ENCODE results near the gene TKT. TPM values are rescaled to one million over a fixed set of nuclear protein-coding genes. Genes with fewer than 3 reads are reported as not detected.
"Not testable (repeated sequence)": the region's sequence is repeated elsewhere in the genome, so short reads cannot be mapped to it uniquely, and the experiment has no call there.

Gene TKT
- polyA plus RNA-seq, 1 donor from 2014 or later, result 102 TPM

DNA sequence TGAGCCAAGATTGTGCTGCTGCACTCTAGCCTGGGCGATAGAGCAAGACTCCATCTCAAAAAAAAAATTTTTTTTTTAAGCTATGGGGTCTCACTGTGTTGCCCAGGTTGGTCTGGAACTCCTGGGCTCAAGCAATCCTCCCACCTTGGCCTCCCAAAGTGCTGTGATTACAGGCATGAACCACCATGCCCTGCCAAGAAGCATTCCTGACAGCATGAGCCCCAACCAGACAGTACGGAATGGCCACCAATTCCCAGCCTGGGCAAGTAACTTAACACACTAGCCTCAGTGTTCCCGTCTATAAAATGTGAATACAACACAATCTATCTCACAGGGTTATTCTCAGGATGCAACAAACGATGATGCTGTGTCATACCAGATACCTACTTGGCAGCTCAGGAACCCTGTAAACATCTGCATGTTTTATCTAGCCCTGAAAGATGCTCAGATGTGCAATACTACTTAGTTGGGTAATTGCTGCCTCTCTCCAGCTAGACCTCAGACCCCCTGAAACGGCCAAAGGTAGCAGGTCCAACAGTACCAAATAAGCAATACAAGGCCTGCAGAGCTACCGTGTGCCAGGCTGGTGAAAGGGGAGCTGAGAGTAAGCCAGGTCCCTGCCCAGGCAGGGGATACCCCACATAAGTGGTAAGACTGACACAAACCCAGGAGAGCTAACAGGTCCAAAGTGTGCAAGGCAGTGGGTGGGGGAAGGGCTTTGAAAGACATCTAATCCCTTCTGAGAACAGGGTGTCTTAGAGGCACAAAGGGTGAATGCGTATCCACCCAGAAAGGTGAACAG lies 1.9 kb downstream of the TKT start:
- Mint-ChIP-seq H3K27ac (peak overlapping the region; percentile 79 to 95 (median 84)), H3K27me3 (no peaks in the 10 kb centered on the region), H3K36me3 (peaks cover 3% of the 10 kb centered on the region), H3K4me3 (peak overlapping the region; percentile 88 to 97 (median 94)), H3K4me1 (peaks cover 32 to 45% (median 42%) of the 10 kb centered on the region in 3 donors), H3K9me3 (no peaks in the 10 kb centered on the region)

DNA sequence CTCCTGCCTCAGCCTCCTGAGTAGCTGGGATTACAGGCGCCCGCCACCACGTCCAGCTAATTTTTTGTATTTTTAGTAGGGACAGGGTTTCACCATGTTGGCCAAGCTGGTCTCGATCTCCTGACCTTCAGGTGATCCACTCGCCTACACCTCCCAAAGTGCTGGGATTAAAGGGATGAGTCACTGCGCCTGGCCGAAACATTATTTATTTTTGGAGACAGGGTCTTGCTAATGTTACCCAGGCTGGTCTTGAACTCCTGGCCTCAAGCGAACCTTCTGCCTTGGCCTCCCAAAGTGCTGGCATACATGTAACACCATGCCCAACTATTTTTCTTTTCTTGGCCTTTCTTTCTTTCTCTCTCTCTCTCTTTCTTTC lies 2.9 kb downstream of the TKT start:
- H3K9me3 Mint-ChIP-seq, H3K27me3 Mint-ChIP-seq, H3K36me3 Mint-ChIP-seq: not testable (repeated sequence)
- Mint-ChIP-seq H3K27ac (peak overlapping the region in 2 of 3 donors; percentile 51 to 89), H3K4me1 (peaks cover 41 to 53% (median 49%) of the 10 kb centered on the region in 3 donors), H3K4me3 (peak overlapping the region in 3 of 4 donors; percentile 77 to 93 (median 92))

DNA sequence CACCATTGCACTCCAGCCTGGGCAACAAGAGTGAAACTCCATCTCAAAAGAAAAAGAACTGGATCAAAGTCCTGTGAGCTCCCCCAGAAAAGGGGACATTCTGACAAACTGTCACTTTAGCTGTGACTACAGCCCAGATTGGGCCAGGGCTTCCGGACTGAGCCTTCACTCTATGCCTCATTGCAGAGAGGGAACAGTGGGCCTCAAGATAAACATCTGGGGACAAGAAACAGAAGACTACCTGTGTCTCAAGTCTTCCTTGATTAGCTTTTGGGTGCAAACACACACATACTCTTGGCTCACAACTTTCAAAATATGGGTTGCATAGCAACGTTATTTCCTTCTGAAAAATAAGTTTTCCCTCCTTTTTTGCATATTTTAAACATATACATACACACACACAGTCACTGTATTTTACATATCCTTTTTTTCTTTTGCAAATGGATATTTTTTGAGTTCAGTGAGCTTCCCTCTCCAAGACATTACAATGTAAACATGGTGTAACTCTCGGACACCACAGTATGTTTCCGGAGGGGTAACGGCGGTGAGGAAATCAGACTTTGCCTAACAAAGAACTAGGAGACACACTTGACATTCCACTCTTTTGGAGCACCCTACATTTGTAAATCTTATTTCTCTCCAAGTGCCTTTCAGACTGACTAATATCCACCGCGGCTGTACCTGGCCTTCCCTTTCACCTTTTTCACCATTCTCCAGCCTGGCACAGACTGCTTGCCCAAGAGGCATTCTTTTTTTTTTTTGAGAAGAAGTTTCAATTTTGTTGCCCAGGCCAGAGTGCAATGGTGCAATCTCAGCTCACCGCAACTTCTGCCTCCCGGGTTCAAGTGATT lies 3.5 kb downstream of the TKT start:
- Mint-ChIP-seq H3K9me3 (no peaks in the 10 kb centered on the region), H3K4me1 (peaks cover 46 to 57% (median 53%) of the 10 kb centered on the region in 3 donors), H3K27me3 (no peaks in the 10 kb centered on the region), H3K27ac (peak overlapping the region; percentile 51 to 92 (median 89)), H3K4me3 (peak overlapping the region; percentile 32 to 93 (median 70)), H3K36me3 (peaks cover 3% of the 10 kb centered on the region)

DNA sequence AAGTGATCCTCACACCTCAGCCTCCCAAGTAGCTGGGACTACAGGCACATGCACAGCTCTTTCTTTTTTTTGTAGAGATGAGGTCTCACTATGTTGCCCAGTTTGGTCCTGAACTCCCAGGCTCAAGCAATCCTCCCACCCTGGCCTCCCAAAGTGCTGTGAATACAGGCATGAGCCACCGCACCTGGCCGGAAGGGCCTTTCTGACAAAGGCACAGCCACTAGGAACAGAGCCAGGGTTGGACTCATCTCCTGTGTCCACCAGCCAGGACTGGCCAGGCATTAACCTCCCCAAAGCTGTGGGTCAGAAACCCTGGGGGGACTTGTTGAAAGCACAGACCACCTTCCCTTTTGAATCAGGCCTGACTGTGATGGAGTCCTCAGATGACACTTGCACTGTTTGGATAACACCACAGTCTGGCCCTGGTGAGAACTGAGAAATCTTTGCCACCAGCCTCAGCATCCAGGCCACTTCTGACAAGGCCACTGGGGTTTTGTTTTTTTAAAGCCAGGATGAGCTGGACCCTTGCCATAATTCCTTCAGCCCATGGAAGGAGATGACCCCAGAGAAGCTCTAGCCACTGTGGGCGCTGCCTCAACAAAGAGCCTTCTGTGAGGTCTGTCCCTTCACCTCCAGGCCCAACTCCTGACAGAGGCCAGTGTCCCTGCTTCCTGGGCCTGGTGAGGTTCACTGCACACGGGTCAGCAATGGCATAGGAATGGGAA lies 4.8 kb downstream of the TKT start:
- Mint-ChIP-seq H3K36me3 (peaks cover 3% of the 10 kb centered on the region), H3K4me3 (peak overlapping the region; percentile 4 to 93 (median 80)), H3K9me3 (no peaks in the 10 kb centered on the region), H3K27ac (peak overlapping the region; percentile 51 to 92 (median 89)), H3K4me1 (peaks cover 49 to 59% (median 56%) of the 10 kb centered on the region in 3 donors), H3K27me3 (no peaks in the 10 kb centered on the region)

DNA sequence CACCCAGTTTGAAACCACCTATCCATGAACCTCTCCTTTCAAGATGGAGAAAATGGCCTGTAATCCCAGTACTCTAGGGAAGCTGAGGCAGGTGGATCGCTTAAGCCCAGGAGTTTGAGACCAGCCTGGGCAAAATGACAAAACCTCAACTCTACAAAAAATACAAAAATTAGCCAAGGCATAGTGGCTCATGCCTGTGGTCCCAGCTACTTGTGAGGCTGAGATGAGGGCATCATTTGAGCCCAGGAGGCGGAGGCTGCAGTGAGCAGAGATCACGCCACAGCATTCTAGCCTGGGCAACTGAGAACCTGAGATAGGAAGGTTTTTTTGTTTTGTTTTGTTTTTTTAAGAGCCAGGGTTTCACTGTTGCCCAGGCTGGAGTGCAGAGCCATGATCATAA lies 5.4 kb downstream of the TKT start:
- H3K9me3 Mint-ChIP-seq, result no peaks in the 10 kb centered on the region
- H3K36me3 Mint-ChIP-seq, result peaks cover 3% of the 10 kb centered on the region
- H3K4me3 Mint-ChIP-seq, result peak overlapping the region in 3 of 4 donors; percentile 47 to 79 (median 77)
- peaks cover 50 to 59% (median 57%) of the 10 kb centered on the region in 3 donors for H3K4me1 Mint-ChIP-seq
- peak overlapping the region; percentile 51 to 92 (median 89) for H3K27ac Mint-ChIP-seq
- H3K27me3 Mint-ChIP-seq, result no peaks in the 10 kb centered on the region

DNA sequence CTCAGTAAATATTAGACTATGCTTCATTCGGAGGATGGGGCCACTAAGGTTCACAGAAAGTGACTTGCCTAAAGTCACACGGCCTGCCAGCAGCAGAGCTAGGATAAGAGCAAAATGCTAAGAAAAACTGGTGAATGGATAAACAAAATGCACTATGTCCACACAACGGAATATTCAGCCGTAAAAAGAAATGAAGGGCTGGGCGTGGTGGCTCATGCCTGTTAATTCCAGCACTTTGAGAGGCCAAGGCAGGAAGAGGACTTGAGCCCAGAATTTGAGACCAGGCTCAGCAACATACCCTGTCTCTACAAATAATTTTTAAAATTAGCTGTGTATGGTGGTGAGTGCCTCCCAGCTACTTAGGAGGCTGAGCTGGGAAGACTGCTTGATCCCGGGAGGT lies 7.7 kb downstream of the TKT start:
- Mint-ChIP-seq H3K27ac (peak overlapping the region; percentile 39 to 96 (median 70)), H3K36me3 (peaks cover 3% of the 10 kb centered on the region), H3K4me1 (peaks cover 39 to 53% (median 47%) of the 10 kb centered on the region in 3 donors), H3K9me3 (no peaks in the 10 kb centered on the region), H3K27me3 (no peaks in the 10 kb centered on the region), H3K4me3 (peak overlapping the region in 2 of 4 donors; percentile 57 to 68)

DNA sequence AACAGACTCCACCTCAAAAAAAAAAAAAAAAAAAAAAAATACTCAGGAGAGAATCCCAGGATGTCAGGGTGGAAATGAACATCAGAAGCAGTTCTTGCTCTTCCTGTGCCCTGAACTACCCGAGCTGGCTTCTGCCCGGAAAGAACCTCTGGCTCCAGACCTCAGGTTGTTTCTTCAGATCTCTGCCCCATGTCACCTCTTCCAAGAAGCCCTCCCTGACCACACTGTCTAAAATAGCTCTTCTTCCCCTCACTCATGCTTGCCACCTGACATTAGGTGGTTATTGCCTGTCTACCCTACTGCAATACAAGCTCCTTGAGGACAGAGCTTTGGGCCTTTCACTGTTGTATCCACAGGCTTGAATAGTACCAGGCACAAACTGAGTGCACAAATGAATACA lies 8.2 kb downstream of the TKT start:
- H3K4me3 Mint-ChIP-seq, result peak overlapping the region in 2 of 4 donors; percentile 57 to 72
- H3K9me3 Mint-ChIP-seq, result no peaks in the 10 kb centered on the region
- peak overlapping the region; percentile 39 to 96 (median 70) for H3K27ac Mint-ChIP-seq
- H3K36me3 Mint-ChIP-seq, result peaks cover 3% of the 10 kb centered on the region
- H3K27me3 Mint-ChIP-seq, result no peaks in the 10 kb centered on the region
- H3K4me1 Mint-ChIP-seq, result peaks cover 38 to 50% (median 43%) of the 10 kb centered on the region in 3 donors

DNA sequence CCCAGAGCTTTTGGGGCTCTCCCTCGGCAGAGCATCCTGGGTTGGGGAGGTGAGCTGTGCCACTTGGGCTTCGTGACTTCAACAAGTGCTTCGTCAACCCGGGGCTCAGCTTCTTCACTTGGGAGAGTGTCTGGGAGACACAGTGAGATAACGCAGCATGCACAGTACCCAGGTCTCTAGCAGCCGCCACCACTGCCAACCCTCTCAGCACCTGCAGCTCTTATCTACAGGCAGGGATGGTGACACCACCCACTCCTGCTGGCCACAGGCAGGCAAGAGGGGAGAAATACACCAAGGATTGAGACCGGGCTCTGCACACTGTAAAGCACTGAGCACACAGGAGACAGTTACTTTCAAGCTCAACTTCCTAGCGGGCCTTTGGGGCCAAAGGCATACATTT lies 11.6 kb downstream of the TKT start:
- H3K36me3 Mint-ChIP-seq, result peaks cover 2% of the 10 kb centered on the region
- H3K27ac Mint-ChIP-seq, result no peak overlapping the region
- H3K4me1 Mint-ChIP-seq, result peaks cover 19 to 20% (median 19%) of the 10 kb centered on the region in 3 donors
- no peak overlapping the region for H3K4me3 Mint-ChIP-seq
- H3K9me3 Mint-ChIP-seq, result no peaks in the 10 kb centered on the region
- no peaks in the 10 kb centered on the region for H3K27me3 Mint-ChIP-seq

DNA sequence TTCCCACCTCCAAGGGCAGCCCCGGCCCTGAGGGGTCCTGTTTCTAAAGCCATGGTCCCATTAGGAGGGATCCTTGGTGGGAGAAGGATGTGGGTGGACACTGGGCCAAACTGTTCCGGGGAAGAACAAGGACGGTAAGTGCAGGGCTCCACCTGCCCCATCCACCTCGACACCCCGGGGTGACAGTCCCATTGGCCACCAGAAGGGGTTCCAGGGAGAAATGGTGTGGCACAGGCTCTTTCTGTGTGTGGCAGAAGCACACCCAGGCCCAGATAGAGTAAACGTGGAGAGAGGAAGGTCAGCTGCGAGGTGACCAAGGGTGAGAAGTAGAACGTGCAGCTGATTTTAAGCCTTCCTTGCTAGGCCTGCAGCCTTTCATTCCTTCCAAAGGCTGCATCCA lies 12.0 kb downstream of the TKT start:
- Mint-ChIP-seq H3K4me1 (peaks cover 18 to 20% (median 19%) of the 10 kb centered on the region in 3 donors), H3K4me3 (no peak overlapping the region), H3K27ac (no peak overlapping the region), H3K36me3 (peaks cover 2% of the 10 kb centered on the region), H3K9me3 (no peaks in the 10 kb centered on the region), H3K27me3 (no peaks in the 10 kb centered on the region)

DNA sequence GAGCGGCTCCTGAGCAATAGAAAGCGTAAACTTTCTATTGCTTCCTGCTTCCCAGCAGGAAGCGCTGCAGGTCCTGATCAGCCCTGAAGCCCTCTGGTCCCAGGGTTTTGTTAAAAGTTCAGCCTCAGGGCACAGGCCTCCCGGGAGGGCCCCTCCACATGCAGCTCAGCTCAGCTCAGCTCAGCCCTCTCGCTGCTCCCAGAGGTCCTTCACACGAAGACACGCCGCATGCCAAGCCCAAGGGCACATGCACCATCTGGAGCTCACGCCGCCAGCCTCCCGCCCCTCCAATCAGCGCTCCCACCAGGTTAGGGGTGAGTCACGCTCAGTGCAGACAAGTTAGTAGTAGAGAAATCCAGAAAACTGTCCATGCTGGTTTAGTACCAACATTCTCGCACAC lies 12.7 kb downstream of the TKT start:
- no peak overlapping the region for H3K27ac Mint-ChIP-seq
- no peaks in the 10 kb centered on the region for H3K27me3 Mint-ChIP-seq
- no peak overlapping the region for H3K4me3 Mint-ChIP-seq
- H3K4me1 Mint-ChIP-seq, result peaks cover 12 to 15% (median 14%) of the 10 kb centered on the region in 3 donors
- peaks cover 2% of the 10 kb centered on the region for H3K36me3 Mint-ChIP-seq
- no peaks in the 10 kb centered on the region for H3K9me3 Mint-ChIP-seq

DNA sequence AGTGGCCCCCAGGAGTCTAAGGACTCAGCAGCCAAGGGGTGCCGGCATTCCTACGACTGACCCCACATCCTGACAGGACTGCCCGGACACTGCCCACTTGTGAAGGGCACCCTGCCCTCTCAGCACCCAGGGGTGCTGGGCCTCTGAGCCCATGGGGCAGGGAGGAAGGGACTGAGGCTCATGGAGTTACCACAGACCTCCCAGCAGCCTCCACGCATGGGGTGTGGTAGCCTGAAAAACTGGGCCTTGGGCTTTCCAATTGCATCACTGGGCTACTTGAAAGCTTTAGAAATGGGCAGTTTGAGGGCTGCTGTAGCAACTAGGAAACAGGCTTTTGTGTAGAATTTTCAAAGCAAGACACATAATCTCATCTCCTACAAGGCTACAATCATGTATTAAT lies 13.2 kb downstream of the TKT start:
- H3K36me3 Mint-ChIP-seq, result peaks cover 2% of the 10 kb centered on the region
- H3K4me1 Mint-ChIP-seq, result peaks cover 7 to 9% (median 9%) of the 10 kb centered on the region in 3 donors
- no peaks in the 10 kb centered on the region for H3K27me3 Mint-ChIP-seq
- no peaks in the 10 kb centered on the region for H3K9me3 Mint-ChIP-seq
- no peak overlapping the region for H3K4me3 Mint-ChIP-seq
- H3K27ac Mint-ChIP-seq, result no peak overlapping the region

DNA sequence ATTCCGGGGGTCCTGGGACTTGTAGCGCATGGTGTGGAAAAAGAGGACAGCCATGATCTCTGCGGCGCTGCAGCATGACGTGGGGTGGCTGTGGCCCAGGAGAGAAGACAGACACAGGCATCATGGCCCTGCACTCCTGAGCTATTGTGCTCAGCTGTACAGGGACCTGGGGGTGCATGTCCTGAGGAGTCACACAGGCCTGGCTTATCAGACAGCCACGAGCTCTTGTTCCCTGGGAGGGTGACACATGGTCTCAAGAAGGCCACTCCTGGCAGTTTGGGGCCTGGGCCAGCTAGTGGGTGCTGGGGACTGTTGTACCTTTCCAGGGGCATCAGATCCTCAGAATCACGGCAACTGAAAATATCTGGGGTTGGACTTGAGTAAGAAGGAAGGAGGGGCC lies 13.7 kb downstream of the TKT start:
- no peaks in the 10 kb centered on the region for H3K27me3 Mint-ChIP-seq
- H3K9me3 Mint-ChIP-seq, result no peaks in the 10 kb centered on the region
- no peak overlapping the region for H3K27ac Mint-ChIP-seq
- H3K4me1 Mint-ChIP-seq, result peaks cover 5 to 8% (median 8%) of the 10 kb centered on the region in 3 donors
- H3K4me3 Mint-ChIP-seq, result peak overlapping the region in 1 of 4 donors; percentile 72
- H3K36me3 Mint-ChIP-seq, result peaks cover 2% of the 10 kb centered on the region

DNA sequence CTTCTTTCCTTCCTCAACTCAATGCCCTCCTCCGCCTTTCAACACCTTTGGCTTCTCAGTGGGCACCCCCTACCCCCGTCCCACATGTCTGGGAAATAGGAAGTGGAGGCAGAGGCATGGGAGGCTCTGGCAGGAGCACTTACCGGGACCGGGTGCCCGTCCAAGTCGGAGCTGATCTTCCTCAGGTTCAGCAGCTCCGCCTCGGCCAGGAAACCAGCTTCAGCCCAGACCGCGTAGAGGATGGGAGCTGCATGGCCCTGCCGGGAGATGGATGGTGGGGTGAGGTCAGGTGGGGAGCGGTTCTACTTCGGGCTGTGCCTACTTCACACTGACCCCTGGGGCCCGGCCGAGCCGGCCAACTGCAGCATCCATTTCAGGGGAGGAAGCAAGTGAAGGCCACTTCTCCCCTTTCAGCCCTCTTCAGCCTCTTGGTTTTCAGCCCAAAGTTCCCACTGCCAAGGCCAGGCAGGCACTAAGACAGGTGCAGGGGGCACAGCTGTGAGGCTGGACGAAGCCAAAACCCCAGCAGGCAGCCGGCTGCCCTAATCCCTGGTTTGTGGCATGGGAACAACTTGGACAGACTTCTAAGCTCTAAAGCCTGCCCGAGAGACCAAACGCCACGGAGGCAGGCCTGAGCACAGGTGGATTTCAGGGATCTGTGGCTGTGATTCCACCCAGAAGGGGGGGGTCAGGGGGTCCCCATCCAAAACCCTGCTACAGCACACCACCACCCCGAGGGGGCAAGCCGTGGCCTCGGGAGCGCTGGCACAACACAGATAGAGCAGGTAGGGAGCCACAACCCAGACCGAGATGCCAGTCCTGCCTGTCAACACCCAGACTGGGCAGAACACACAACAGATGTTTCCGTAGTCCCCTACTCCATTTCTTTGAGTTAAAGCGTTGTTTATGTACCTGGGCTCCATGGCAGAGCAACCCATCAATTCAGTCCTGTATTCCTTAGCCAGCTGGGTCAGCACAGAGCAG lies 14.5 kb downstream of the TKT start:
- Mint-ChIP-seq H3K9me3 (no peaks in the 10 kb centered on the region), H3K4me1 (peaks cover 4 to 7% (median 6%) of the 10 kb centered on the region in 3 donors), H3K4me3 (peak overlapping the region in 1 of 4 donors; percentile 37), H3K27ac (no peak overlapping the region), H3K27me3 (no peaks in the 10 kb centered on the region), H3K36me3 (peaks cover 2% of the 10 kb centered on the region)

DNA sequence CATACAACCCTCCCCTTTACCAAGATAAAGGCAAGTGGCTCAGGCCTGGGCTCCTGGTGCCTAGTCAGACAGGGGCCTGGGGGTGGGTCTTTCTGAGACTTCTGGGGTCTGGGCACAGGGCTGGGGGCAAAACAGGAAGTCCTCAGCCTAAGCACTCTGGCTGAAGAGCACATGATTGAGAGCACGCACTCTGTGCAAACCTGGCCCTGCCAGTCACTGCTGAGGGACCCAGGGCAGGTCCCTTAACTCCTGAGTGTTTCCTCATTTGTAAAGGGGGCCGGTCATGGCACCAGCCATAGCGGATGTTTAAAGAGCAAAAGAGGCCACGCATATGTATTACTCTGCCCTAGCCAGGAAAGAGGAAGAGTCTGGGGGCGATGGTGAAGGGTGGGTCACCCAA lies 16.0 kb downstream of the TKT start:
- Mint-ChIP-seq H3K4me1 (peaks cover 0 to 5% (median 4%) of the 10 kb centered on the region in 3 donors), H3K27me3 (no peaks in the 10 kb centered on the region), H3K27ac (no peak overlapping the region), H3K9me3 (no peaks in the 10 kb centered on the region), H3K4me3 (no peak overlapping the region), H3K36me3 (peaks cover 2% of the 10 kb centered on the region)

All from IgD-negative memory B cell (primary cell).